D341Med (cell line): ENCODE results near the gene CCS.
"Not testable (repeated sequence)": the region's sequence is repeated elsewhere in the genome, so short reads cannot be mapped to it uniquely, and the experiment has no call there.

Experiments used
- DNase-seq: peaks from one replicate; pipeline ENCODE4 v3.0.0; 2012; ENCODE audit warnings: low spot score

Gene CCS

GRCh38 chr11:66561178-66561974 lies 31.6 kb upstream of the CCS start:
- DNase-seq: no peak

- no peak for DNase-seq
Measured at GRCh38 chr11:66561975-66562248, 31.1 kb upstream of the CCS start.

- no peak for DNase-seq
Measured at GRCh38 chr11:66562275-66562674, 30.7 kb upstream of the CCS start.

GRCh38 chr11:66562907-66563583 lies 29.9 kb upstream of the CCS start:
- no peak for DNase-seq

- no peak for DNase-seq
Measured at GRCh38 chr11:66563832-66564231, 29.2 kb upstream of the CCS start.

- no peak for DNase-seq
Measured at GRCh38 chr11:66564538-66564937, 28.4 kb upstream of the CCS start.

GRCh38 chr11:66564984-66565383 lies 28.0 kb upstream of the CCS start:
- DNase-seq: no peak

- no peak for DNase-seq
Measured at GRCh38 chr11:66566221-66566620, 26.8 kb upstream of the CCS start.

GRCh38 chr11:66567787-66568123 lies 25.2 kb upstream of the CCS start:
- no peak for DNase-seq

- peak; percentile 96 for DNase-seq
Measured at GRCh38 chr11:66568124-66568916, 24.7 kb upstream of the CCS start, which contains the start of gene CTSF. TSS of gene CTSF (minus strand) at chr11:66568606. CDS start at chr11:66568486, 120 bp downstream.

GRCh38 chr11:66569076-66569475 lies 23.9 kb upstream of the CCS start:
- no peak for DNase-seq

- DNase-seq: no peak
Measured at GRCh38 chr11:66570079-66570849, 22.7 kb upstream of the CCS start.

GRCh38 chr11:66570850-66571180 lies 22.2 kb upstream of the CCS start:
- no peak for DNase-seq

GRCh38 chr11:66579017-66579606 lies 13.9 kb upstream of the CCS start:
- DNase-seq: peak; percentile 90

- DNase-seq: no peak
Measured at GRCh38 chr11:66580803-66581202, 12.2 kb upstream of the CCS start.

GRCh38 chr11:66581261-66581660 lies 11.7 kb upstream of the CCS start:
- DNase-seq: no peak

GRCh38 chr11:66582565-66583147 lies 10.3 kb upstream of the CCS start:
- DNase-seq: not testable (repeated sequence)

- DNase-seq: not testable (repeated sequence)
Measured at GRCh38 chr11:66585447-66585846, 7.5 kb upstream of the CCS start.

GRCh38 chr11:66586136-66586535 lies 6.8 kb upstream of the CCS start:
- no peak for DNase-seq

- DNase-seq: not testable (repeated sequence)
Measured at GRCh38 chr11:66589315-66589714, 3.7 kb upstream of the CCS start.

GRCh38 chr11:66589996-66590675 lies 2.8 kb upstream of the CCS start:
- DNase-seq: no peak
